Adipocyte (in vitro differentiated cells): ENCODE results near the gene CPM.
"Not testable (repeated sequence)": the region's sequence is repeated elsewhere in the genome, so short reads cannot be mapped to it uniquely, and the experiment has no call there.

Experiments
- DNase-seq: peaks from one replicate; pipeline ENCODE4 v3.0.0-alpha.2; 2015; ENCODE audit warnings: low read depth
- H3K27me3 ChIP-seq: replicated peaks from 2 replicates; pipeline ENCODE4 v1.7.0; 2013; ENCODE audit warnings: mild to moderate bottlenecking, low read length, moderate library complexity; ENCODE audit not compliant: control insufficient read depth, insufficient read depth
- H3K36me3 ChIP-seq: 2 replicates; pipeline ENCODE4 v1.7.0; 2013; ENCODE audit warnings: low read length, mild to moderate bottlenecking, moderate library complexity; ENCODE audit not compliant: control insufficient read depth, insufficient read depth, severe bottlenecking
- H3K4me1 ChIP-seq: 2 replicates; pipeline ENCODE4 v1.7.0; 2013; ENCODE audit warnings: mild to moderate bottlenecking, low read length, moderate library complexity; ENCODE audit not compliant: control insufficient read depth, insufficient read depth
- H3K4me3 ChIP-seq: 2 replicates; pipeline ENCODE4 v1.7.0; 2013; ENCODE audit warnings: mild to moderate bottlenecking, low read length, moderate library complexity
- H3K9ac ChIP-seq: 2 replicates; pipeline ENCODE4 v1.7.0; 2013; ENCODE audit warnings: mild to moderate bottlenecking, low read length, moderate library complexity
- H3K9me3 ChIP-seq: 2 replicates; pipeline ENCODE4 v1.7.0; 2013; ENCODE audit warnings: mild to moderate bottlenecking, low read length, moderate library complexity; ENCODE audit not compliant: control insufficient read depth

Gene CPM

DNA sequence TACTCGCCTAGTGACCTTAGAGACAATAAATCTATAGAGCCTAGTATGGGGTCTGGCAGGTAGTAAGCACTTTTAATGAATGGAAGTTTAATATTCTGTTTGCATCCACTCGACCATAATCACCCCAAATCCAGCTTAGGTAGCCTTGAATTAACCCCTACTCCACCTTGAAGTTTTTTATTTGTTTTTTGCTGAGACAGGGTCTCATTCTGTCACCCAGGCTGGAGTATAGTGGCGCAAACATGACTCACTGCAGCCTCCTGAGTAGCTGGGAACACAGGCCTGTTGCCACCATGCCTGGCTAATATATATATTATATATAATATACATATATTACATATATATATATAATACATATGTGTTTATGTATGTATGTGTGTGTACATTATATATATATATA, 86.2 kb downstream of the CPM start:
- no peak for DNase-seq
- H3K36me3 ChIP-seq = peaks cover 26% of the 10 kb centered on the region
- no peak overlapping the region for H3K4me3 ChIP-seq
- no peaks in the 10 kb centered on the region for H3K27me3 ChIP-seq
- H3K9me3 ChIP-seq = no peaks in the 10 kb centered on the region
- H3K9ac ChIP-seq = no peak overlapping the region
- peaks cover 6% of the 10 kb centered on the region for H3K4me1 ChIP-seq

DNA sequence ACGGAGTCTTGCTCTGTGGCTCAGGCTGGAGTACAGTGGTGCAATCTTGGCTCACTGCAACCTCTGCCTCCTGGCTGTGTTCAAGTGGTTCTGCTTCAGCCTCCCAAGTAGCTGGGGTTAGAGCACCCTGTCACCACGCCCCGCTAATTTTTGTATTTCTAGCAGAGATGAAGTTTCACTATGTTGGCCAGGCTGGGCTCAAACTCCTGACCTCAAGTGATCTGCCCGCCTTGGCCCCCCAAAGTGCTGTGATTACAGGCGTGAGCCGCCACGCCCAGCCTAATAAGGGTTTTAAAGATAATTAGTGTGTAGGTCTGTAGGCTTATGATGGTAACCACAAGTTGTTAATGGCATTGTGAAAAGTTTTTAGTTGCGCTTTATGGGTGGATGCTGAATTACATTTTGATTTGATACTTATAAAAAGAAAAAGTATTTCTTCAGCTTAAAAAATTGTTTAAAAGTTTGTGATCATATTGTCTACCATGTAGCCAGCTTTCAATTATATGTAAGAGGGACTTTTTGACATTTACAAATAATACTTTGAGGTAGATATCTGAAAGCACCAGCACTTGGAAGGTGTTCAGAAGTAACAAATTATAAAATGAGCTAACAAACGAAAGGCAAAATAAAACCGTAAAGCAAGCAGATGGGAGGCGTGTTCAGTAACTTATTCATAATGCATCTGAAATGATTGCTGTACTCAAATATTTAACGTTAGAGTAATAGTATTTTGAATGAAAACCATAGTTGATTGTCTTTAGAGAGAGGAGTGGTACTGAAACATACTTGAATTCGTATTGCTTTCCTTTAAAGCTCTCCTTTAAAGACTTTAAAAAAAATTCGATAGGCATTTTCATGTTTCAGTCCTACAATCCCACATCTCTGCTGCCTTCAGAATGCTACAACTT, 87.9 kb downstream of the CPM start:
- Histone ChIP-seq H3K36me3 (peaks cover 43% of the 10 kb centered on the region), H3K9me3 (no peaks in the 10 kb centered on the region), H3K9ac (no peak overlapping the region), H3K4me3 (no peak overlapping the region), H3K4me1 (peaks cover 4% of the 10 kb centered on the region), H3K27me3 (no peaks in the 10 kb centered on the region)
- DNase-seq = no peak

DNA sequence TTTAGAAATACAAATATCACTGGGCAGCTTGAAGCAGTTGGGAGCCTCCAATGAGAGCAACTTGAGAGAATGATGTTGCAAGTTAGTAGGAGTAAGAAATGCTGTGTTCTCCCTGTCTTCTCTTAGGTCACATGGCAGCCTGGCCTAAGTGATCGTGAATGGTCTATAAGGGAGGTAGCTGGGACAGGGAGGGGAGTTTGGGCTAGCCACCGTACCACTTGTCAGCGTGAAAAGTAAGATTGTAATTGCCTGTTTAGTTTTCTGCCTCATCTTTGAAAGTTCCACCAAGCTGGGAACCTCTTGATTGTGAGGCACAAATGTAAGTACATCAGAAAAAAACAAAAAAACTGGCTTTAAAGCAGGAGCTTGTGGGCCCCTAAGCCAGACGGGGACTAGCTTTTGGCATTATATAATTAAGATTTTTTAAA, 88.6 kb downstream of the CPM start:
- H3K36me3 ChIP-seq = peaks cover 50% of the 10 kb centered on the region
- no peaks in the 10 kb centered on the region for H3K27me3 ChIP-seq
- DNase-seq = no peak
- peaks cover 4% of the 10 kb centered on the region for H3K4me1 ChIP-seq
- H3K9ac ChIP-seq = no peak overlapping the region
- no peak overlapping the region for H3K4me3 ChIP-seq
- no peaks in the 10 kb centered on the region for H3K9me3 ChIP-seq

DNA sequence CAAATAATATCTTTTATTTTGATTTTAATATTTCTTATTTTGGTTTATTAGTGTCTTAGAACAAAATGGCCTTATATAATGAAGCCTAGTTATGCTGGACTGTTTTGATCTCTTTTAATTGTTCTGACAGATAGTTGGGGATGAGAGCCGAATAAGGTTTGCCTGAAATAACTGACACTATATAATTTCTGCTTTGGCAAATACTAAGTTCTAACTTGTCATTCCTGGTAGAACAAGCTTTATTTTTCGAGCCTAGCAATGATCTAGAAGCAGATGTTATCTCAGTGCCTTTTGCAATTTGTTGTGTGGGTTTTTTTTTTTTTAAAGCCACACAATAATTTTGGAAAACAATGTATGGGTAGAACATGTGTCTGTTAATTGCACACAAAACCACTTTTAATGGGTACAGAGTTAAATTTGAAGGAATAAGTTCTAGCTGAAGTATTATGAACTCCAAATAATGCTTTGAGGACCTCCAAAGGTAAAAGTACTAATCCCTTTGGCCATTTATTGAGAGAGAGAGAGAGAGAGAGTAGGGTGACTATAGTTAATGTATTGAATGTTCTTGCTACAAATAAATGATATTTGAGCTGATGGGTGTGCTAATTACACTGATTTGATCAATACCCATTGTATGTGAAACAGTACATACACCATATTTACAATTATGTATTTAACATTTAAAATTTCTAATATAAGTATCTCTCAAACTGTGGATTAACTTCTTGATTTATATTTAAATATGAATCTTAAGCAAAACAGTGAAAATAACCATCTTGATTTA, 90.0 kb downstream of the CPM start:
- Histone ChIP-seq H3K9me3 (no peaks in the 10 kb centered on the region), H3K4me3 (no peak overlapping the region), H3K4me1 (peaks cover 11% of the 10 kb centered on the region), H3K36me3 (peaks cover 64% of the 10 kb centered on the region), H3K27me3 (no peaks in the 10 kb centered on the region), H3K9ac (no peak overlapping the region)
- DNase-seq = no peak

DNA sequence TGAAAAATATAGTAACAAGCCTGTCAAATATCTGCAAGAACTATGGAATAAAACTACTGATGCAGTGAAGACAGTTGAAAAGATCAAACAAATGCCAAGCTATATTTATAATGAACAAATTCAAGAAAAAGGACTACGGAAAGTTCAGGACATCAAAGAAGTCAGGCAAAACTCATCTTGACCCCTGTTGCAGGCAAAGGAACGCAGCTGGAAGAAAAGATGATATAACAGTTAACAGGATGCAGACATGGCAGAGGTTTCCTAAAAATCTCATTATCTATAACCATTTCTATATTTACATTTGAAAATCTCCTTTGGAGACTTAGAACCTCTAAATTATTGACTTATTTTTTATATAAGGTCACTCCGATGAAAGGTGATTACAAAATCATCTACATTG, 90.8 kb downstream of the CPM start:
- Histone ChIP-seq H3K4me3 (no peak overlapping the region), H3K4me1 (peaks cover 19% of the 10 kb centered on the region), H3K27me3 (no peaks in the 10 kb centered on the region), H3K9ac (no peak overlapping the region), H3K36me3 (peaks cover 72% of the 10 kb centered on the region), H3K9me3 (no peaks in the 10 kb centered on the region)
- DNase-seq = no peak

DNA sequence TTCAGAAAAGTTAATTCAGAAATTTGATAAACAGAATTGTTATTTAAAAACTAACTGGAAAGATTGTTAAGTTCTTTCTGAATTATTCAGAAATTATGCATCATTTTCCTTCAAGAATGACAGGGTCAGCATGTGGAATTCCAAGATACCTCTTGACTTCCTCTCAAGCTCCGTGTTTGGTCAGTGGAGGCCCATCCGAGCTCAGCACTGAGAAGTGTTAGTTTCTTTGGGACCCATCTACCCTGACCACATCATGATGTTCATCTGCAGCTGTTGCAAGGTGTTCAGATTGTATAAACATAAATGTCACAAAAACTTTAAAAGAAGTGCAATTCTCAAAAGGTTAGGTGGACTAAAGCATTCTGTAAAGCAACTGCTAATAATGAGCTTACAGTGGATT, 91.3 kb downstream of the CPM start:
- peaks cover 21% of the 10 kb centered on the region for H3K4me1 ChIP-seq
- no peaks in the 10 kb centered on the region for H3K27me3 ChIP-seq
- no peak overlapping the region for H3K9ac ChIP-seq
- H3K4me3 ChIP-seq = no peak overlapping the region
- no peaks in the 10 kb centered on the region for H3K9me3 ChIP-seq
- peaks cover 76% of the 10 kb centered on the region for H3K36me3 ChIP-seq
- no peak for DNase-seq

DNA sequence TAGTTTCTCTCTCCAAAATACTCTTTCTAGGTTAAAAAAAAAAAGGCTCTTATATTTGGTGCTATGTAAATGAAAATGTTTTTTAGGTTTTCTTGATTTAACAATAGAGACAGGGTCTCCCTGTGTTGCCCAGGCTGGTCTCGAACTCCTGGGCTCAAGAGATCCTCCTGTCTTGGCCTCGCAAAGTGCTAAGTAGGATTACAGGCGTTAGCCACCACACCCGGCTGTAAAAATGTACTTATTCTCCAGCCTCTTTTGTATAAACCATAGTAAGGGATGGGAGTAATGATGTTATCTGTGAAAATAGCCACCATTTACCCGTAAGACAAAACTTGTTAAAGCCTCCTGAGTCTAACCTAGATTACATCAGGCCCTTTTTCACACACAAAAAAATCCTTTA, 91.8 kb downstream of the CPM start:
- peaks cover 82% of the 10 kb centered on the region for H3K36me3 ChIP-seq
- H3K9me3 ChIP-seq, H3K4me3 ChIP-seq, DNase-seq, H3K27me3 ChIP-seq, H3K9ac ChIP-seq: not testable (repeated sequence)
- H3K4me1 ChIP-seq = peaks cover 25% of the 10 kb centered on the region

DNA sequence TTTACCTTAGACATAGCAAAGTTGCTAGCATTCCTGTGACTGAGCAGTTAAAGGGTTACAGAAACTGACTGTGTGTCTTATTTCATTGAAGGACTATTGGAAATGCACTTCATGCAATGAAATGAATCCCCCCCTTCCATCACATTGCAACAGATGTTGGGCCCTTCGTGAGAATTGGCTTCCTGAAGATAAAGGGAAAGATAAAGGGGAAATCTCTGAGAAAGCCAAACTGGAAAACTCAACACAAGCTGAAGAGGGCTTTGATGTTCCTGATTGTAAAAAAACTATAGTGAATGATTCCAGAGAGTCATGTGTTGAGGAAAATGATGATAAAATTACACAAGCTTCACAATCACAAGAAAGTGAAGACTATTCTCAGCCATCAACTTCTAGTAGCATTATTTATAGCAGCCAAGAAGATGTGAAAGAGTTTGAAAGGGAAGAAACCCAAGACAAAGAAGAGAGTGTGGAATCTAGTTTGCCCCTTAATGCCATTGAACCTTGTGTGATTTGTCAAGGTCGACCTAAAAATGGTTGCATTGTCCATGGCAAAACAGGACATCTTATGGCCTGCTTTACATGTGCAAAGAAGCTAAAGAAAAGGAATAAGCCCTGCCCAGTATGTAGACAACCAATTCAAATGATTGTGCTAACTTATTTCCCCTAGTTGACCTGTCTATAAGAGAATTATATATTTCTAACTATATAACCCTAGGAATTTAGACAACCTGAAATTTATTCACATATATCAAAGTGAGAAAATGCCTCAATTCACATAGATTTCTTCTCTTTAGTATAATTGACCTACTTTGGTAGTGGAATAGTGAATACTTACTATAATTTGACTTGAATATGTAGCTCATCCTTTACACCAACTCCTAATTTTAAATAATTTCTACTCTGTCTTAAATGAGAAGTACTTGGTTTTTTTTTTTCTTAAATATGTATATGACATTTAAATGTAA, 93.5 kb downstream of the CPM start:
- Histone ChIP-seq H3K4me3 (no peak overlapping the region), H3K9ac (no peak overlapping the region), H3K9me3 (no peaks in the 10 kb centered on the region), H3K27me3 (no peaks in the 10 kb centered on the region), H3K4me1 (peaks cover 38% of the 10 kb centered on the region), H3K36me3 (peaks cover 98% of the 10 kb centered on the region)
- DNase-seq = no peak

DNA sequence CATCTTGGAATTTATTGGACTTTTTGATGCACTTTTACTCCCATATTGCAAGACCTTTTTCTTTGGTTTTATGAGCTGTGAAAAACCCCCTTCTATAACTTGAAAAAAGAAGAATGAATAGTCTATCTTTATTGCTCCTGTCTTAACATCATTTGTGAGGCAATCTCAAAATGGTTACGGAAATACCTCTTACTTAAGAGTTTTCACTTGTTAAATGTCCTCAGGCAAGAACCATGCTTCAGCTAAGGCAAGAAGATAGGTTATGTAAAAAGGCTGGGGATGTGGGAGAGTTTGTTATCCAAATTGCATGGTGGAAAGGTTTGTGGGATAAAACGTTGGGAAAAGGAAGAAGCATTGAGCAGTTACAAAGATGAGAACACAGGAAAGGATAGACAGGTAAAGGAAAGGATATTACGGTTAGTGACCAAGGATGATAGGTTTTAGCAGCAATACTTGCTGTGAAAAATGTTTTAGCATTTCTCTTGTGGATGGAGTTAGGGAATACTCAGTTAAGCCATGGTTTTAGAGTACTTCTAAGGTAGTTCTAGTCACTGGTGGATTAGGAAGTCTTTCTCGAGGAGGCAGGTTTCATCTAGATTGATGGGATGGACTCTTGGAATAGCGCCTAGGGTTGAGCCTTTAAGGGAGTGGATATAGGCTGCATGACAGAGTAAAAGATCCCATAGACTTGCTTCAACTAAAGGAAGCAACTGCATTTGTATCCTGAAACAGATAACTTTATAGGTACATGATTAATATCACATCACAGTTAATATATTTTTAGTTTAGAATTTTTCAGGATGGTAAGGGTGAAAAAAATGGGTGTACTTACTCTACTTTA, 94.7 kb downstream of the CPM start:
- no peak for DNase-seq
- peaks cover 99% of the 10 kb centered on the region for H3K36me3 ChIP-seq
- H3K9me3 ChIP-seq = no peaks in the 10 kb centered on the region
- no peaks in the 10 kb centered on the region for H3K27me3 ChIP-seq
- peaks cover 39% of the 10 kb centered on the region for H3K4me1 ChIP-seq
- no peak overlapping the region for H3K4me3 ChIP-seq
- H3K9ac ChIP-seq = no peak overlapping the region

DNA sequence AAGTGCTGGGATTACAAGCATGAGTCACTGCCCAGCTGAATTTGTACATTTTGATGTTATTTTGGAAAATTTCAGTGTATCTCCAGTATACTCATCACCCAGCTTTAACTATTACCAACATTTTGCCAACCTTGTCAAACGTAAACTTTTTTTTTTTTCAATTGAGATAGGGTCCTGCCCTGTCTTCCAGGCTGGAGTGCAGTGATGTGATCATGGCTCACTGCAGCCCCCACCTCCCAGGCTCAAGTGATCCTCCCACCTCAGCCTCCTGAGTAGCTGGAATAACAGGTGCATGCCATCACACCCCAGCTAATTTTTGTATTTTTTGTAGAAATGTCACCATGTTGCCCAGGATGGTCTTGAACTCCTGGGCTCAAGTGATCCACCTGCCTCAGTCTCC, 95.8 kb downstream of the CPM start:
- no peak overlapping the region for H3K4me3 ChIP-seq
- peaks cover 39% of the 10 kb centered on the region for H3K4me1 ChIP-seq
- no peaks in the 10 kb centered on the region for H3K27me3 ChIP-seq
- H3K9me3 ChIP-seq = no peaks in the 10 kb centered on the region
- DNase-seq = no peak
- no peak overlapping the region for H3K9ac ChIP-seq
- peaks cover 94% of the 10 kb centered on the region for H3K36me3 ChIP-seq
